NCI-H2196 (cell line): ENCODE results near the gene PDE7B.

Experiments used
- DNase-seq: peaks from one replicate; lab custom pipeline; 2025; ENCODE audit not compliant: unreplicated experiment; lab: John Stamatoyannopoulos, UW

The PDE7B gene

GRCh38 chr6:136226027-136226673 is 374.6 kb downstream of the PDE7B start:
- peak; percentile 63 for DNase-seq

DNA sequence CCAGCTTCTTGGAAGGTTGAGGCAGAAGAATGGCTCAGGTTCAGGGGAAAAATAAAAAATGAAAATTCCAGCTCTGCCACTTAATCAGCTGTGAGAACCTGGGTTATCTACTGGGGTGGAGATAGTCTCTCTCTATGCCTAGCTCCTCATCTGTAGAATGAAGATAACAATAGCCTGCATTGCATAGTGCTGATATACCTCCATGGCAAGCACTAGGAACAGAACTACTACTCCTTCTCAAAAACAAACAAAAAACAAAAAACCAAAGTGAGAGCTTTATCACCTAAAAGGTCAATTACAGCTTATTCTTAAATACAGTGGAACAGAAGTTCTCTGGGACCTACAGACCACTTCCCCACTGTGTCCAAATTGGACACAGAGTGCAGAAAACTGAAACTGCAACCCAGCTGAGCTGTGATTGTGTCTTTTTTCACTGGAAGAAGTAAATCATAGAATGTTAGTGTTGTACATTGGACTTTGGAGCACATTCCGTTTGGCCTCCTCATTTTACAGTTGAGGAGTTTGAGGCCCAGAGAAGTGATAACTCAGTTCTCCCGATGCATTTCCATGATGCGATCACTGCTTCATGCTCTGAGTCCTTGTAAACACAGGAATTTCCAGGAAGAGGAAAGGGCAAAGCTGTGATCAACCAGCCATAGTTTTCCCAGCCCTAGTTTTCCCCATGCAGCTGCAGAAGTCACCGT is 375.3 kb downstream of the PDE7B start:
- DNase-seq: no peak

- no peak for DNase-seq
Measured at GRCh38 chr6:136228814-136229213, 377.3 kb downstream of the PDE7B start.

GRCh38 chr6:136230219-136230853 is 378.8 kb downstream of the PDE7B start:
- DNase-seq: no peak

- no peak for DNase-seq
Measured at GRCh38 chr6:136232701-136233100, 381.2 kb downstream of the PDE7B start.

DNA sequence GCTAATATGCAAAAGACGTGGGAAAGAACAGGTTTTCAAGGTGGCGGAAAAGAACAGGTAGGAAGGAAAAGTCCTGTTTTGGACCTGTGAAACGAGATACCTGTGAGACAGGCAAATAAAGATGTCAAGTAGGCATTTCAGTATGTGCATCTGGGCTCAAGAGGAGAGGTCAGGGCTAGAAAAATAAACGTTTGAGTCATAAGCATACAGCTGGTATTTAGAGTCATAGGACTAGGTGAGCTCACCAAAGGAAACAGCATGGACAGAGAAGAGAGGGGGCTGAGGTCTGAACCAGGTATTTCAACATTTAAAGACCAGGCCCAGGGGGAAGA is 383.7 kb downstream of the PDE7B start:
- DNase-seq: peak; percentile 60

DNA sequence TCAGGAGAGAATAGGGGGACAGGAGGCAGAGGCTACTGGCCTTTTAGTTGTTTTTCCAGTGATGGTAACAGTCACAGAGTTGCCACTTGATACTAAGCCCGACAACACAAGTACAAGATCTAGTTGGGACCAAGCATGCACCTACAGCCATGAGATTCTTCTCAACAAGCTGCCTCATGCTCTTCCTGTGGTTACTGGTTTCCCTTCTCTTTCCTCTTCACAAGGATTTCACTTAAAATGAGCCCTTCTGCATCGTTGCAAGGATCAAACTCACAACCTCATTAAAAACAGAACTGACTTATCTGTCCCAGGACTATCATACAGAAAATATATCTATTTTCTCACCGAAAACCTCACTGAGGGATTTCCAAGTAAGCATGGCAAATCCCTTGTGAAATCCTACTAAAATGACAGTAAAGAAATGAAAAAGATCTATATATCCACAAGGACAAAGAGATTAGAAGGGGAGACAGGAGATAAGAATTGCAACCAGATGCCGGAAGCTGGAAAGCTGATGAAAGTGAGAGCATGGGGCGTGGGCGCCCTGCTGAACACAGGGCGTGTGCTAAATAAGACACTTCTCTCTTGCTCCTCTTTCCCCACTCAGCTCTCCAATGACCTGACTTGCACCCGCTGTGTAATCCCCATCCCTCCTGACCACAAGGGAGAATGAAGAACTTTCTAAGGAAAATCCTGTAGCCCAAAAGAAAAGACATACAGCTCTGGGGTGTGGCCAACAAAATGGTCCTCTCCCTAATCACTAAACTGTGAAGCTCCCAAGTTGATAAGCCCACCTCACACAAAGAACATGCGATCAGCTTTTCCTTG is 385.2 kb downstream of the PDE7B start:
- DNase-seq: no peak

- no peak for DNase-seq
Measured at GRCh38 chr6:136244061-136244616, 392.6 kb downstream of the PDE7B start.
